Activated naive CD8-positive, alpha-beta T cell treated with anti-CD3 and anti-CD28 coated beads, Interleukin-2, amount 50 U/mL, for 16 hours (primary cell): Measurements from ENCODE around the gene LRRC56.

ENCODE experiments used
- DNase-seq: peaks from one replicate; pipeline ENCODE4 v3.0.0-alpha.2; 2020; ENCODE audit warnings: low read depth, low spot score

The LRRC56 gene

GRCh38 chr11:540583-541432, 3.5 kb downstream of the LRRC56 start:
- DNase-seq: no peak

- DNase-seq: no peak
Observed at GRCh38 chr11:541433-541885, 4.1 kb downstream of the LRRC56 start.

- DNase-seq: no peak
Observed at GRCh38 chr11:544817-545166, 7.5 kb downstream of the LRRC56 start.

GRCh38 chr11:545171-545570, 7.8 kb downstream of the LRRC56 start:
- DNase-seq: no peak

GRCh38 chr11:548700-549603, 11.6 kb downstream of the LRRC56 start:
- DNase-seq: no peak

- no peak for DNase-seq
Observed at GRCh38 chr11:550021-550745, 12.9 kb downstream of the LRRC56 start.

- DNase-seq: no peak
Observed at GRCh38 chr11:550746-551085, 13.4 kb downstream of the LRRC56 start.

GRCh38 chr11:551131-551530, 13.8 kb downstream of the LRRC56 start:
- DNase-seq: no peak

GRCh38 chr11:551596-551995, 14.3 kb downstream of the LRRC56 start:
- DNase-seq: no peak

GRCh38 chr11:553083-553987, 16.0 kb downstream of the LRRC56 start:
- DNase-seq: no peak

GRCh38 chr11:553988-554340, 16.6 kb downstream of the LRRC56 start:
- DNase-seq: no peak

GRCh38 chr11:554428-555226, 17.3 kb downstream of the LRRC56 start:
- DNase-seq: peak; percentile 55

GRCh38 chr11:555227-555779, 18.0 kb downstream of the LRRC56 start:
- DNase-seq: no peak

- DNase-seq: no peak
Observed at GRCh38 chr11:555780-556661, 18.7 kb downstream of the LRRC56 start.

- no peak for DNase-seq
Observed at GRCh38 chr11:556662-557256, 19.4 kb downstream of the LRRC56 start.

- no peak for DNase-seq
Observed at GRCh38 chr11:557328-558132, 20.2 kb downstream of the LRRC56 start.

- DNase-seq: no peak
Observed at GRCh38 chr11:558503-558902, 21.2 kb downstream of the LRRC56 start.
